ENCODE results near the gene GAS2.
"Not testable (repeated sequence)": the region's sequence is repeated elsewhere in the genome, so short reads cannot be mapped to it uniquely, and the experiment has no call there.

GAS2 gene

DNA sequence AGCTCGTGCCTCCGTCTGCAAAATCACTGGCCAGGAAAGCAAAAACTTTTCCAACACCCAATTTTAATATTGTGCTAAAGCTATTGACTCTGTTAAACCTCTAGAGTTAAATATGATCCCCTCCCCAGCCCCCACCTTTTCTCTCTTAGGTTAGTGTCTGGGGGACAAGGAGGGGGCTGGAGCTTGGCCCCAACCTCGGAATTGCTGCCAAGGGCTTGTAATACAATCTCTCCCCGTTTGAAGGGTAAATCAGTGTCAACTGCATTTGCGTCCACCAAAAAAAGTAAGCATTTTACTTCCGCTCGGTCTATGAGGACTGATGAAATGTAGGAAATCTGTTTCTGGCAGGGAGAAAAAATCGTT, at the start of gene GAS2:
Gene GAS2, plus strand, starts transcription at position 287 of the 363 bp plus-strand sequence. CDS start 8,259 bp downstream, outside the sequence.
- no peak for DNase-seq (ENCODE audit: low spot score)

DNA sequence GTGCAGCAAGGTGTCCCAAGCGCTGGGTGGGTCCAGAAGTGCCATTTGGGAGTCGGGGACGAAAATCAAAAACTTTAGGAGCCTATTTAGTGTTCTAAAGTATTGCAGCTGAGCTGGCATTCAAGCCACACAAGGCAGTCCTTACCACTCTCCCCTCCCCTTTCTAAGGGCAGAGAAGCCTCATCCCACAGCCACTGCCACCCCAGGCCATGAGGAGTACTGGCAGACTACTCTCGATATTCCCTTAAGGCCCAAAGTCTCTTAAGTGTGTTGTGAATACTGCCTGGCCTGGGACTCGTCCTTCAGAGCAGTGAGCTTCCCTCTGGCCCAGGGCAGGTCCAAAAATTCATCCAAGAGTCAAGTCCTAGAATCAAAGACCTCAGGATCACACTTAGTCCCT, 48.5 kb upstream of the GAS2 start:
- DNase-seq (ENCODE audit: low spot score), result no peak

DNA sequence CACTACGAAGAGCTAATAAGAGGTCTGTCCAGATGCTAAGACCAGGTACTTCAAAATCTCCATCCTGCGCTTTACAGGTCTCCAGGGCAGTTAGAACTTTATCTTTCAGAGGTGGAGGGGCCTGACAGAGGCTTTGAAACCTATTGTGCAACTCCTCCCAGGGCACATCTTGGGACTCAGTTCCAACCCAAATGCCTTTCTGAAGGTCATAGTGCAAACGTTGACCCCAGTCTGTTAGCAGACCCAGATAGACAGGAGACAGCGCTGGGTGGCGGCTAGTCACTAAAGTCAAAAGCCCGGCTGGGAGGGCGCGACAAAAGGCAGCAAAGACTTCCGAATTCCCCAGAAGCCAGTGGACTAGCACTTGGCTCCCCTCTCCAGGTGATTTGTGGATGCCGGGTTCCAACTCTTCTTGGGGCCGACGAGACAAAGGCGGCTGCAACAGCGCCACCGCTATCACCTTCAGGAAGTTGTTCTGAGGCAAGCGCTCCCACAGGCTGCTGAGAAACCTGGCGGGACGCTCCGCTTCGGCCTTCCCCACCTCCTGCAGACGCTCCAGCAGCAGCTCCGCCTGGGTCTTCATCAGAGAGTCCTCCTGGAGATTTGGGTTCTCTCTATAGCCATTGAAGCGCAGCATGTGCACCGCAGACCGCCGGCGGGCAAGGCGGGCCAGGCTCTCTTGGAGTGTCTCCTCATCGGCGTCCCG, 41.5 kb upstream of the GAS2 start:
- DNase-seq (ENCODE audit: low spot score), result peak; percentile 77

- peak; percentile 96 for DNase-seq (ENCODE audit: low spot score)
These were observed 40.7 kb upstream of the GAS2 start, which contains the start of gene FANCF for GRCh38 chr11:22625448-22626287. FANCF (minus strand) TSS chr11:22625823; CDS start chr11:22625810, 13 bp downstream.

- no peak for DNase-seq (ENCODE audit: low spot score)
These were observed 39.7 kb upstream of the GAS2 start for GRCh38 chr11:22626573-22627239.

- no peak for DNase-seq (ENCODE audit: low spot score)
These were observed 39.0 kb upstream of the GAS2 start for GRCh38 chr11:22627421-22627820.

GRCh38 chr11:22633354-22633902, 33.0 kb upstream of the GAS2 start:
- no peak for DNase-seq (ENCODE audit: low spot score)

- DNase-seq (ENCODE audit: low spot score), result peak; percentile 12
These were observed 31.3 kb upstream of the GAS2 start for GRCh38 chr11:22634897-22635629.

DNA sequence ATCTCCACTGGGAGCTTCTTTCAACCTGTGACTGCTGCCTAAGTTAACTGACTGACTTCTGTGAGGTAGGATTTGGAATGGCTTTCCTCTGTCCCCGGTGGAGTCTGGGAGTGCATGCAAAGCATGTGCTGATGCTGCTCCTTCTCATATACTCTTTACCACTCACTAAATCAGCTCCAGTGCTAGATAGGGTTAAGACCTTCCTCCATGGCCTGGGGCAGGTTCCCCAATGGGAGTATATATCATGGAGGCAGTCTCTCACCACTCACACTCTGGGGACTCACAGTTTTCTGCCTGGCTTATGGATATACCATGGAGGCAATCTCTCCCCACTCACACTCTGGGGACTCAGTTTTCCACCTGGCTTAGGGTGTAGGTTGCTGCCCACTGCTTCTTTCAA, 30.7 kb upstream of the GAS2 start:
- no peak for DNase-seq (ENCODE audit: low spot score)

DNA sequence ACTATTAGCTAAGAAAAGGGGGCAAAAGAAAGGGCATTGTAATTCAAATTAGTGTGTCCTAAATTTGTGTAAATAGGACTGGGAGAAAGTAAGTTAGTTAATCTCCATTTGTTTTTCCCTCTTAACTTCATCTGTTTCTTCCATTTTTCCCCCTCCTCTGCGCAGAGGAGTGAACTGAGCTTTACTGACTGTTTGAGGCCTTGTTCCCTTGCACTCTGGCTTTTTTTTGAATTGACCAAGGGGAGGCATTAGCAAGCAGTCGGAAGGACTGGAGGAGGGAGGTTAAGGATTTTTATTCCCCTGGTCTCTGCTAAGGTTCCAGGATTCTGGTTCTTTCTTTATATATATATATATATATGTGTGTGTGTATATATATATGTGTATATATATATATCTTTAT, 25.5 kb upstream of the GAS2 start:
- no peak for DNase-seq (ENCODE audit: low spot score)

DNA sequence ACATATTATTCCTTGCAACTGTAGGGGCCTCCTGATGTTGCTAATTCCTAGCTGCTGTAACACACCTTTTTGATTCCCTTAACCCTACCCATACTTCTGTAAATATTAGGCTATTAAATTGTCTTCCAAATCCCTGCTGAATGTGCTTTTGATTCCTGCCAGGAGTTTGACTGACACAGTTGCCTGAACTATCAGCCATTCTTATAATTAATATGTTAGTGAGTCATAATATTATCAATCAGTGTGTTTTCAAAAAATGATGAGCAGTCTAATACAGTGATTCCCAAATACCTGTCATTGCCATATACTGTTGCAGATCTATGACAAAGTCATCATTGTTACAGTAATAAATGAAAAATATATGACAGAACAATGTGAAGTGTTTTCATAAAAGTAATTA, 24.9 kb upstream of the GAS2 start:
- DNase-seq (ENCODE audit: low spot score), result no peak

DNA sequence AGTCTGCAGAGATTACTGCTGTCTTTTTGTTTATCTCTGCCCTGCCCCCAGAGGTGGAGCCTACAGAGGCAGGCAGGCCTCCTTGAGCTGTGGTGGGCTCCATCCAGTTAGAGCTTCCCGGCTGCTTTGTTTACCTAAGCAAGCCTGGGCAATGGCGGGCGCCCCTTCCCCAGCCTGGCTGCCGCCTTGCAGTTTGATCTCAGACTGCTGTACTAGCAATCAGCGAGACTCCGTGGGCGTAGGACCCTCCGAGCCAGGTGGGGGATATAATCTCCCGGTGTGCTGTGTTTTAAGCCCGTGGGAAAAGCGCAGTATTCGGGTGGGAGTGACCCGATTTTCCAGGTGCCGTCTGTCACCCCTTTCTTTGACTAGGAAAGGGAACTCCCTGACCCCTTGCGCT, 14.1 kb upstream of the GAS2 start:
- DNase-seq (ENCODE audit: low spot score), result not testable (repeated sequence)

- no peak for DNase-seq (ENCODE audit: low spot score)
These were observed 10.3 kb upstream of the GAS2 start for GRCh38 chr11:22656130-22656529.

GRCh38 chr11:22657101-22657694, 9.2 kb upstream of the GAS2 start:
- no peak for DNase-seq (ENCODE audit: low spot score)

GRCh38 chr11:22659783-22660182, 6.6 kb upstream of the GAS2 start:
- no peak for DNase-seq (ENCODE audit: low spot score)

- DNase-seq (ENCODE audit: low spot score), result no peak
These were observed 453 bp downstream of the GAS2 start for GRCh38 chr11:22666688-22667439.

GRCh38 chr11:22668005-22668796, 1.8 kb downstream of the GAS2 start:
- no peak for DNase-seq (ENCODE audit: low spot score)

GRCh38 chr11:22669368-22669767, 3.0 kb downstream of the GAS2 start:
- DNase-seq (ENCODE audit: low spot score), result no peak

GRCh38 chr11:22670830-22671229, 4.4 kb downstream of the GAS2 start:
- DNase-seq (ENCODE audit: low spot score), result peak; percentile 54

DNA sequence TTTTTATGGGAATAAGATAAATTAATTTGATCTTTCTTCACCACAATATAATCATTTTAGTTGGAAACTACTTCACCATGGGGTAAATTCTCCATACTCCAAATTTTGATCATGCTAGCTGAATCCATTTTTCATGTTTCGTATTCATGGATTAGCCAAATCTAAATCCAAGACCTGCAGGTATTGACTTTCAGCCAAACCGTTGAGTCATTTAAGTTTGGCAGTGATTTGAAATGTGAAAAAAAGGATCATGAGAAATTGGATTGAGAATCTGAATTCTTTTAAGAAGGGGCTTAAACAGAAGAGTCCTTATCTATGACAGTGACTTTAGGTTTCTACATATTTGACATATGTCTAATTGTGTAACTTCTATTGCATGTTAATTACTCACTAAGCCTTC, 5.3 kb downstream of the GAS2 start:
- DNase-seq (ENCODE audit: low spot score), result no peak

Measured in RKO (cell line).